IMR-90 (cell line): ENCODE results near the gene SLC25A46. TPM values are rescaled to one million over a fixed set of nuclear protein-coding genes. Genes with fewer than 3 reads are reported as not detected.

Source experiments
- ATAC-seq: fragments of 200-7000 bp; cut with Tn5 transposase; 2 replicates; pipeline ENCODE4 v1.9.1; 2020; ENCODE audit warnings: low read depth, mild to moderate bottlenecking, moderate library complexity
- BruUV-seq: library from RNA; stranded (reverse); fragments of 400-500 nt; replicated peaks from 2 replicates; lab custom pipeline; 2021; lab: Mats Ljungman, UMichigan
- CTCF ChIA-PET: fragments of 300-600 bp; formaldehyde crosslinking; extraction: SDS; loops from one replicate; lab custom pipeline; 2021; ENCODE audit warnings: antibody characterized with exemption; lab: Yijun Ruan, JAX
- POLR2A ChIA-PET: fragments of 300-600 bp; sonication (Branson Sonifier 250); formaldehyde crosslinking; loops from one replicate; lab custom pipeline; 2022; ENCODE audit warnings: antibody characterized with exemption; ENCODE audit not compliant: unreplicated experiment; lab: Charles Lee
- DNase-seq: peaks from one replicate; pipeline ENCODE4 v3.0.0; 2013
- H2AFZ ChIP-seq: replicated peaks from 2 replicates; pipeline ENCODE3; 2013; ENCODE audit warnings: low read length, mild to moderate bottlenecking; ENCODE audit not compliant: poor library complexity
- H2AK5ac ChIP-seq: 2 replicates; pipeline ENCODE4 v1.6.1; 2013; ENCODE audit warnings: low read depth, low read length, inconsistent platforms
- H2AK9ac ChIP-seq: replicated peaks from 2 replicates; pipeline ENCODE3; 2013; ENCODE audit warnings: mild to moderate bottlenecking, low read depth, low read length, moderate library complexity; ENCODE audit not compliant: poor library complexity
- H2BK120ac ChIP-seq: 2 replicates; pipeline ENCODE4 v1.6.1; 2013; ENCODE audit warnings: low read depth, low read length, inconsistent platforms
- H2BK15ac ChIP-seq: 3 replicates; pipeline ENCODE4 v1.6.1; 2013; ENCODE audit warnings: low read depth, low read length, inconsistent platforms
- H2BK20ac ChIP-seq: 2 replicates; pipeline ENCODE4 v1.6.1; 2013; ENCODE audit warnings: low read depth, mild to moderate bottlenecking, inconsistent platforms, low read length, moderate library complexity
- H2BK5ac ChIP-seq: 2 replicates; pipeline ENCODE4 v1.6.1; 2013; ENCODE audit warnings: mild to moderate bottlenecking, low read depth, low read length, inconsistent platforms; ENCODE audit not compliant: poor library complexity, severe bottlenecking
- H3K14ac ChIP-seq: replicated peaks from 2 replicates; pipeline ENCODE4 v1.6.1; 2013; ENCODE audit warnings: low read depth, low read length, inconsistent platforms
- H3K18ac ChIP-seq: 2 replicates; pipeline ENCODE4 v1.6.1; 2013; ENCODE audit warnings: low read depth, low read length, control low read depth
- H3K23ac ChIP-seq: 2 replicates; pipeline ENCODE4 v1.6.1; 2013; ENCODE audit warnings: low read depth, low read length, inconsistent platforms
- H3K27ac ChIP-seq: 2 replicates; pipeline ENCODE4 v1.5.1; 2013; ENCODE audit warnings: mild to moderate bottlenecking, control low read depth, low read length; ENCODE audit not compliant: insufficient read depth
- H3K27me3 ChIP-seq: 2 replicates; pipeline ENCODE4 v1.6.1; 2013; ENCODE audit warnings: low read length; ENCODE audit not compliant: control insufficient read depth, insufficient read depth
- H3K36me3 ChIP-seq: 2 replicates; pipeline ENCODE4 v1.6.1; 2013; ENCODE audit warnings: low read length, mixed read lengths; ENCODE audit not compliant: control insufficient read depth, insufficient read depth
- H3K4ac ChIP-seq: 2 replicates; pipeline ENCODE4 v1.6.1; 2013; ENCODE audit warnings: low read depth, low read length, inconsistent platforms
- H3K4me1 ChIP-seq: 2 replicates; pipeline ENCODE4 v1.6.1; 2013; ENCODE audit warnings: low read length, mixed read lengths; ENCODE audit not compliant: control insufficient read depth, insufficient read depth
- H3K4me2 ChIP-seq: 2 replicates; pipeline ENCODE4 v1.6.1; 2013; ENCODE audit warnings: low read depth, mild to moderate bottlenecking, control low read depth, low read length, moderate library complexity
- H3K4me3 ChIP-seq: 2 replicates; pipeline ENCODE4 v1.5.1; 2013; ENCODE audit warnings: low read depth, mild to moderate bottlenecking, control low read depth, low read length, moderate library complexity; ENCODE audit not compliant: insufficient read depth
- H3K56ac ChIP-seq: 2 replicates; pipeline ENCODE4 v1.6.1; 2013; ENCODE audit warnings: low read length, inconsistent platforms; ENCODE audit not compliant: insufficient read depth; ENCODE audit errors: extremely low read depth
- H3K79me1 ChIP-seq, 2 experiments: 2 replicates each; pipeline ENCODE4 v1.6.1; 2013; ENCODE audit warnings: low read length in 2 of 2, inconsistent platforms in 1 of 2, low read depth in 1 of 2
- H3K9ac ChIP-seq: 2 replicates; pipeline ENCODE4 v1.6.1; 2013; ENCODE audit warnings: low read depth, low read length, control low read depth
- H3K9me1 ChIP-seq: 2 replicates; pipeline ENCODE4 v1.6.1; 2013; ENCODE audit warnings: low read length, inconsistent platforms; ENCODE audit not compliant: insufficient read depth
- H3K9me3 ChIP-seq: 2 replicates; pipeline ENCODE4 v1.6.1; 2013; ENCODE audit warnings: low read length; ENCODE audit not compliant: control insufficient read depth, insufficient read depth
- H4K20me1 ChIP-seq: 2 replicates; pipeline ENCODE4 v1.6.1; 2013; ENCODE audit warnings: low read length, inconsistent platforms; ENCODE audit not compliant: insufficient read depth
- H4K5ac ChIP-seq: 2 replicates; pipeline ENCODE4 v1.6.1; 2013; ENCODE audit warnings: mild to moderate bottlenecking, low read depth, low read length, control low read depth
- H4K8ac ChIP-seq, 2 experiments: 2 replicates each; pipeline ENCODE4 v1.6.1; 2013; ENCODE audit warnings: low read depth in 2 of 2, low read length in 2 of 2, control low read depth in 1 of 2, inconsistent platforms in 1 of 2
- H4K91ac ChIP-seq: 2 replicates; pipeline ENCODE4 v1.6.1; 2013; ENCODE audit warnings: low read depth, low read length, inconsistent platforms; ENCODE audit not compliant: insufficient read depth
- BHLHE40 ChIP-seq: fragments of 150-350 bp; IDR thresholded peaks from 2 replicates; pipeline ENCODE4 v1.6.1; 2016; ENCODE audit warnings: mild to moderate bottlenecking, low read depth, low read length
- RAD21 ChIP-seq: IDR thresholded peaks from 2 replicates; pipeline ENCODE4 v1.6.1; 2012; ENCODE audit warnings: low read length, improper control_type of control experiment
- USF2 ChIP-seq: fragments of 150-350 bp; IDR thresholded peaks from 2 replicates; pipeline ENCODE4 v1.6.1; 2017; ENCODE audit warnings: mild to moderate bottlenecking, antibody characterized with exemption, low read length, low read depth
- WGBS, 2 experiments: methylation state at CpG; one replicate each; pipeline versions ENCODE4 v1.1.5 to v1.1.7; 2013; ENCODE audit warnings: missing lambda C conversion rate in 2 of 2; ENCODE audit not compliant: insufficient read length in 1 of 2; ENCODE audit errors: extremely low coverage in 2 of 2; 5-methylcytosine and 5-hydroxymethylcytosine counted together
- dilution Hi-C: fragments of 300-500 bp; cut with HindIII; formaldehyde crosslinking; loops from one replicate; pipeline ENCODE4 v1.14.3; 2018; ENCODE audit warnings: low sequenced_read_pairs; ENCODE audit not compliant: unreplicated experiment
- in situ Hi-C: fragments of 300-500 bp; cut with MboI; formaldehyde crosslinking; loops from 3 replicates; pipeline ENCODE4 v1.14.3; 2019; ENCODE audit warnings: low sequenced_read_pairs, inconsistent platforms, mixed read lengths
- intact Hi-C: fragments of 100-400 bp; cut with micrococcal nuclease; formaldehyde crosslinking; loops from 2 replicates; pipeline ENCODE4 v1.10.0; 2022
- polyA plus RNA-seq, 3 experiments: library from polyadenylated mRNA; depleted of rRNA; stranded (reverse); fragments of >200 nt; gene quantifications; 2 replicates each; pipeline ENCODE4 v1.2.3, GENCODE V29; 2012; ENCODE audit warnings: low replicate concordance in 1 of 3
- total RNA-seq: library from RNA; depleted of rRNA; stranded (reverse); fragments of >200 nt; gene quantifications from 2 replicates; pipeline ENCODE4 v1.2.3, GENCODE V29; 2012

Gene SLC25A46
- total and polyA plus RNA-seq, 2 of the 4 experiments (the other 2 are of a cell fraction), result 25.1 to 67.9 TPM

- no peak within 1 kb of the TSS for H4K8ac ChIP-seq
- H4K91ac ChIP-seq, result no peak within 1 kb of the TSS
- H2AK5ac ChIP-seq, result no peak within 1 kb of the TSS
- H2BK5ac ChIP-seq, result no peak within 1 kb of the TSS
- H3K23ac ChIP-seq, result no peak within 1 kb of the TSS
- in situ Hi-C loops (no loop called here), intact Hi-C loops (no loop called here), dilution Hi-C loops (no loop called here)
- H3K4me2 ChIP-seq, result peak within 1 kb of the TSS; percentile 89
- CTCF ChIA-PET, result interaction anchor here (0.6 to 0.9 kb wide), 3 partner anchors 10 to 1735 kb away, joined by 3 read pairs; partner anchors contain the start of gene SLC25A46
- no peak within 1 kb of the TSS for H2BK20ac ChIP-seq
- TF ChIP-seq BHLHE40, result peak; percentile 43; the same call in 1 of the 2 replicates
- peak; percentile 91 for TF ChIP-seq USF2
- TF ChIP-seq RAD21, result no peak
- H3K4me1 ChIP-seq, result no peaks in the 10 kb centered on the region
- no peak within 1 kb of the TSS for H2BK120ac ChIP-seq
- DNase-seq (peak; percentile 78), ATAC-seq (peak; percentile 99)
- no peak within 1 kb of the TSS for H2AK9ac ChIP-seq
- H3K9me1 ChIP-seq, result no peaks in the 10 kb centered on the region
- H3K18ac ChIP-seq, result no peak within 1 kb of the TSS
- no peaks in the 10 kb centered on the region for H3K79me1 ChIP-seq
- POLR2A ChIA-PET, result no interaction called here
- H3K56ac ChIP-seq, result no peak within 1 kb of the TSS
- H3K9ac ChIP-seq, result no peak within 1 kb of the TSS
- H3K9me3 ChIP-seq, result no peaks in the 10 kb centered on the region
- no CpG with 5 or more reads among the region's 17 CpGs for WGBS, 2 experiments
- H2AFZ ChIP-seq, result peak within 1 kb of the TSS; percentile 74
- H3K14ac ChIP-seq, result no peak within 1 kb of the TSS
- H4K20me1 ChIP-seq, result no peaks in the 10 kb centered on the region
- no peak within 1 kb of the TSS for H4K5ac ChIP-seq
- no peak within 1 kb of the TSS for H3K4ac ChIP-seq
- BruUV-seq, result no TSS peak
- no peak within 1 kb of the TSS for H3K27ac ChIP-seq
- peak within 1 kb of the TSS; percentile 38; the same call in 1 of the 2 replicates for H3K4me3 ChIP-seq
- H3K27me3 ChIP-seq, result 0 out of 2 replicates have a peak, but pooled peaks cover 3% of the 10 kb centered on the region
- no peak within 1 kb of the TSS for H2BK15ac ChIP-seq
- H3K36me3 ChIP-seq, result no peaks in the 10 kb centered on the region
Measured at GRCh38 chr5:110726249-110727024, 12.4 kb upstream of the SLC25A46 start, which contains the start of gene TMEM232. TMEM232 (minus strand) TSS chr5:110726671; CDS start chr5:110667352, 59,319 bp downstream.
